H1 (cell line): Measurements from ENCODE around the gene BAD. TPM values are rescaled to one million over a fixed set of nuclear protein-coding genes. Genes with fewer than 3 reads are reported as not detected.

Experiments
- CTCF ChIA-PET: fragments of 300-600 bp; sonication (Branson Sonifier 250); formaldehyde crosslinking; loops from one replicate; lab custom pipeline; 2021; ENCODE audit not compliant: partially characterized antibody; lab: Charles Lee
- POLR2A ChIA-PET: fragments of 300-600 bp; sonication (Branson Sonifier 250); formaldehyde crosslinking; loops from one replicate; lab custom pipeline; 2021; ENCODE audit warnings: inconsistent platforms; ENCODE audit not compliant: partially characterized antibody; lab: Charles Lee
- DNase-seq, 2 experiments: peaks; one replicate each; pipeline versions ENCODE4 v3.0.0 to v3.0.0-alpha.2; 2010 to 2022; ENCODE audit warnings: low spot score in 2 of 2, low read depth in 1 of 2, mixed read lengths in 1 of 2
- FAIRE-seq: peaks from 2 replicates; lab custom pipeline; 2011; peaks lifted over from hg19 to GRCh38; lab: Jason Lieb, UNC
- H2AFZ ChIP-seq: 2 replicates; pipeline ENCODE4 v1.8.1; 2012; ENCODE audit warnings: low read length, inconsistent platforms
- H2AK5ac ChIP-seq: 2 replicates; pipeline ENCODE4 v1.6.1; 2013; ENCODE audit warnings: low read depth, low read length
- H2BK120ac ChIP-seq: replicated peaks from 2 replicates; pipeline ENCODE3; 2013; ENCODE audit warnings: low read depth, low read length, inconsistent platforms
- H2BK12ac ChIP-seq: 2 replicates; pipeline ENCODE4 v1.6.1; 2013; ENCODE audit warnings: low read depth, low read length
- H2BK15ac ChIP-seq: 2 replicates; pipeline ENCODE4 v1.6.1; 2013; ENCODE audit warnings: low read length
- H2BK20ac ChIP-seq: 2 replicates; pipeline ENCODE4 v1.6.1; 2013; ENCODE audit warnings: low read length
- H2BK5ac ChIP-seq: 2 replicates; pipeline ENCODE4 v1.6.1; 2013; ENCODE audit warnings: low read depth, low read length
- H3K14ac ChIP-seq: 2 replicates; pipeline ENCODE4 v1.6.1; 2013; ENCODE audit warnings: inconsistent platforms; ENCODE audit not compliant: insufficient read length
- H3K18ac ChIP-seq: 2 replicates; pipeline ENCODE4 v1.6.1; 2013; ENCODE audit warnings: low read length; ENCODE audit errors: extremely low read depth
- H3K23ac ChIP-seq: 2 replicates; pipeline ENCODE4 v1.6.1; 2013; ENCODE audit warnings: inconsistent platforms; ENCODE audit not compliant: insufficient read length
- H3K23me2 ChIP-seq: 2 replicates; pipeline ENCODE4 v1.6.1; 2013; ENCODE audit warnings: low read depth, low read length
- H3K27ac ChIP-seq: 2 replicates; pipeline ENCODE4 v1.6.1; 2011; ENCODE audit warnings: low read depth, low read length, inconsistent platforms
- H3K27me3 ChIP-seq, 4 experiments: replicated peaks in 1 of 4; 1 replicate in 1 of 4; 2 replicates in 3 of 4; pipeline versions ENCODE4 v1.6.1 to v1.8.1; 2011 to 2013; ENCODE audit warnings: low read length in 3 of 4, mild to moderate bottlenecking in 3 of 4, inconsistent platforms in 2 of 4, mixed read lengths in 2 of 4, moderate library complexity in 1 of 4; ENCODE audit not compliant: control insufficient read depth in 3 of 4, insufficient read depth in 3 of 4; ENCODE audit errors: extremely low read depth in 1 of 4
- H3K36me3 ChIP-seq, 4 experiments: 2 replicates each; pipeline versions ENCODE4 v1.6.1 to v1.8.1; 2011 to 2013; ENCODE audit warnings: mild to moderate bottlenecking in 4 of 4, low read length in 3 of 4, moderate library complexity in 2 of 4, control low read depth in 1 of 4, inconsistent platforms in 1 of 4; ENCODE audit not compliant: insufficient read depth in 4 of 4, control insufficient read depth in 2 of 4
- H3K4ac ChIP-seq: replicated peaks from 2 replicates; pipeline ENCODE3; 2013; ENCODE audit warnings: low read length, low read depth, mixed read lengths, inconsistent platforms; ENCODE audit not compliant: insufficient read length
- H3K4me1 ChIP-seq, 4 experiments: replicated peaks in 1 of 4; 1 replicate in 1 of 4; 2 replicates in 3 of 4; pipeline versions ENCODE4 v1.6.1 to v1.8.1; 2011 to 2013; ENCODE audit warnings: low read length in 3 of 4, inconsistent platforms in 2 of 4, mixed read lengths in 1 of 4; ENCODE audit not compliant: insufficient read depth in 4 of 4, control insufficient read depth in 3 of 4
- H3K4me2 ChIP-seq, 2 experiments: 2 replicates each; pipeline versions ENCODE4 v1.6.1 to v1.8.1; 2011 to 2013; ENCODE audit warnings: low read depth in 2 of 2, low read length in 2 of 2, control low read depth in 1 of 2, inconsistent platforms in 1 of 2, mild to moderate bottlenecking in 1 of 2; ENCODE audit not compliant: insufficient read depth in 1 of 2
- H3K4me3 ChIP-seq, 4 experiments: fragments of 200-600, 300-600 bp in 1 of 4; sonication (generic), shearing (Covaris generic), sonication (Bioruptor Twin) in 1 of 4; 2 replicates each; pipeline versions ENCODE4 v1.5.1 to v1.8.1; 2011 to 2016; ENCODE audit warnings: low read length in 4 of 4, low read depth in 3 of 4, control low read depth in 2 of 4, inconsistent platforms in 2 of 4, mild to moderate bottlenecking in 2 of 4, mixed read lengths in 1 of 4, moderate library complexity in 1 of 4; ENCODE audit not compliant: insufficient read depth in 2 of 4; ENCODE audit errors: extremely low read depth in 1 of 4
- H3K56ac ChIP-seq: replicated peaks from 2 replicates; pipeline ENCODE3; 2013; ENCODE audit warnings: low read depth, mild to moderate bottlenecking, mixed read lengths, low read length, inconsistent platforms; ENCODE audit not compliant: insufficient read length
- H3K79me1 ChIP-seq: 2 replicates; pipeline ENCODE4 v1.6.1; 2013; ENCODE audit warnings: low read depth, low read length, control low read depth
- H3K79me2 ChIP-seq, 2 experiments: 2 replicates each; pipeline versions ENCODE4 v1.6.1 to v1.8.1; 2012 to 2013; ENCODE audit warnings: low read length in 2 of 2, mild to moderate bottlenecking in 2 of 2, inconsistent platforms in 1 of 2; ENCODE audit not compliant: insufficient read depth in 2 of 2, control insufficient read depth in 1 of 2
- H3K9ac ChIP-seq, 4 experiments: replicated peaks in 1 of 4; 1 replicate in 1 of 4; 2 replicates in 3 of 4; pipeline versions ENCODE4 v1.6.1 to v1.8.1; 2011 to 2013; ENCODE audit warnings: low read depth in 3 of 4, low read length in 3 of 4, control low read depth in 2 of 4, mild to moderate bottlenecking in 2 of 4, moderate library complexity in 2 of 4, inconsistent platforms in 1 of 4; ENCODE audit errors: extremely low read depth in 1 of 4
- H3K9me3 ChIP-seq, 2 experiments: 2 replicates each; pipeline versions ENCODE4 v1.6.1 to v1.8.1; 2012 to 2013; ENCODE audit warnings: mild to moderate bottlenecking in 2 of 2, moderate library complexity in 2 of 2, control low read depth in 1 of 2, inconsistent platforms in 1 of 2, low read depth in 1 of 2, low read length in 1 of 2, mixed read lengths in 1 of 2; ENCODE audit not compliant: insufficient read depth in 2 of 2
- H4K20me1 ChIP-seq, 2 experiments: replicated peaks in 1 of 2; 2 replicates each; pipeline versions ENCODE3 to v1.8.1; 2011 to 2013; ENCODE audit warnings: inconsistent platforms in 2 of 2, low read length in 2 of 2, mild to moderate bottlenecking in 1 of 2; ENCODE audit not compliant: insufficient read depth in 2 of 2, control insufficient read depth in 1 of 2
- H4K5ac ChIP-seq: 2 replicates; pipeline ENCODE4 v1.6.1; 2013; ENCODE audit warnings: low read length, low read depth, mixed read lengths, inconsistent platforms; ENCODE audit not compliant: insufficient read length
- H4K8ac ChIP-seq: 2 replicates; pipeline ENCODE4 v1.8.0; 2013; ENCODE audit warnings: mild to moderate bottlenecking, moderate library complexity, low read length, inconsistent platforms; ENCODE audit not compliant: insufficient read depth; ENCODE audit errors: extremely low read depth
- H4K91ac ChIP-seq: replicated peaks from 2 replicates; pipeline ENCODE3; 2013; ENCODE audit warnings: low read length, mixed read lengths, inconsistent platforms; ENCODE audit not compliant: insufficient read length
- BACH1 ChIP-seq: IDR thresholded peaks from 2 replicates; pipeline ENCODE4 v1.6.1; 2012; ENCODE audit warnings: low read length, improper control_type of control experiment
- CBX5 ChIP-seq: fragments of 300-800, 300-1000 bp; sonication (generic); IDR thresholded peaks from 2 replicates; pipeline ENCODE4 v1.7.1; 2016; ENCODE audit warnings: antibody characterized with exemption, low read length, low read depth
- CBX8 ChIP-seq: fragments of 300-800, 300-1000 bp; sonication (generic); IDR thresholded peaks from 2 replicates; pipeline ENCODE4 v1.7.1; 2016; ENCODE audit warnings: low read depth, low read length, borderline replicate concordance
- CEBPB ChIP-seq: IDR thresholded peaks from 2 replicates; pipeline ENCODE4 v1.6.1; 2012; ENCODE audit warnings: low read depth, low read length
- EGR1 ChIP-seq: IDR thresholded peaks from 2 replicates; pipeline ENCODE4 v1.6.1; 2011; ENCODE audit warnings: low read depth, low read length, borderline replicate concordance
- EZH2 ChIP-seq: fragments of 200-600 bp; sonication (generic); IDR thresholded peaks from 2 replicates; pipeline ENCODE4 v1.7.1; 2012; ENCODE audit warnings: low read depth, mild to moderate bottlenecking, moderate library complexity, low read length, inconsistent platforms; ENCODE audit not compliant: severe bottlenecking
- KDM5A ChIP-seq: fragments of 200-600 bp; IDR thresholded peaks from 2 replicates; pipeline ENCODE4 v1.7.1; 2012; ENCODE audit warnings: mild to moderate bottlenecking, low read length, inconsistent platforms, mixed read lengths
- MAFK ChIP-seq: IDR thresholded peaks from 2 replicates; pipeline ENCODE4 v1.6.1; 2012; ENCODE audit warnings: low read depth, mild to moderate bottlenecking, improper control_type of control experiment, low read length
- RFX5 ChIP-seq: IDR thresholded peaks from 2 replicates; pipeline ENCODE4 v1.6.1; 2011; ENCODE audit warnings: low read depth, low read length, improper control_type of control experiment, borderline replicate concordance
- SUZ12 ChIP-seq: fragments of 200-600 bp; sonication (generic); IDR thresholded peaks from 2 replicates; pipeline ENCODE4 v1.6.1; 2012; ENCODE audit warnings: mild to moderate bottlenecking, inconsistent platforms, low read length, moderate library complexity, mixed read lengths
- TCF12 ChIP-seq: IDR thresholded peaks from 2 replicates; pipeline ENCODE4 v1.6.1; 2011; ENCODE audit warnings: low read depth, mild to moderate bottlenecking, low read length
- WGBS, 2 experiments: shearing (Covaris generic) in 1 of 2; methylation state at CpG; one replicate each; pipeline versions ENCODE4 v1.1.6 to v1.1.7; 2013 to 2015; ENCODE audit warnings: low lambda C conversion rate in 2 of 2, mixed read lengths in 2 of 2, inconsistent platforms in 1 of 2, low coverage in 1 of 2, missing lambda C conversion rate in 1 of 2; ENCODE audit not compliant: insufficient replicate concordance in 2 of 2, insufficient coverage in 1 of 2, insufficient read length in 1 of 2; ENCODE audit errors: extremely low coverage in 1 of 2, missing lambda C conversion rate in 1 of 2; 5-methylcytosine and 5-hydroxymethylcytosine counted together
- polyA plus RNA-seq, 7 experiments: library from polyadenylated mRNA; depleted of rRNA in 3 of 7; stranded (reverse) in 5 of 7; unstranded in 2 of 7; fragments of >200 nt in 5 of 7; fragments of 200-250 nt in 2 of 7; gene quantifications; 1 replicate in 5 of 7; 2 replicates in 1 of 7; 4 replicates in 1 of 7; pipeline versions ENCODE4 v1.2.1 to v1.2.3, GENCODE V29; 2011 to 2013; ENCODE audit warnings: missing spikeins in 2 of 7, mixed read lengths in 2 of 7
- total RNA-seq: library from RNA; stranded (reverse); fragmentation: NEBNext Ultra II Directional; extraction: Animal tissue kit (Norgen Biotek cat#: 25700); gene quantifications from 2 replicates; pipeline ENCODE4 v1.2.1, GENCODE V29; 2021
- TF ChIP-seq, protein P1 (sequence below), 3 experiments: IDR thresholded peaks; 1 replicate in 2 of 3; 2 replicates in 1 of 3; pipeline versions ENCODE4 v1.5.1 to v1.6.1; 2011; ENCODE audit warnings: low read length in 3 of 3, mild to moderate bottlenecking in 3 of 3, inconsistent platforms in 2 of 3, low read depth in 1 of 3, moderate library complexity in 1 of 3; ENCODE audit not compliant: insufficient read depth in 1 of 3; ENCODE audit errors: control extremely low read depth in 1 of 3

BAD gene
- total and polyA plus RNA-seq, 2 of the 8 experiments (the other 6 are each of a cell fraction or from before 2014, with no cell fraction given): 23.1 to 33.7 TPM

DNA sequence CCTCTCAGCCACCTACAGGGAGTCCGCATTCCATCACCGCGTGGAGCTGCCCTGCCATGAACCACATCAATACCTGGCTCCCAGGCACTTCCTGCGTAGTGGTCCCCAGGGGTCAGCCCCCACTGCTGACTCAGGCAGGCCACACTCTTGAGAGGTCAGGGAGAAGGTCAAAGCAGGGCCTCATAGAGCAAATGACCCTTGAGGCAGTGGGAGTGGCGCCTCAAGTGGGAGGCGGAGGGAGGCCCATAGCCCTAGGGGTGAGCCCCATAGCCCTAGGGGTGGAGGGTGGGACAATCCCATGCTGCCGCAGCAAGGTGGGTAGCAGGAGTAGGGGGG is 38.4 kb upstream of the BAD start:
- Histone ChIP-seq H2AK5ac (0 out of 2 replicates have a peak overlapping the region, but pooled peaks have one; percentile 10), H3K79me1 (0 out of 2 replicates have a peak, but pooled peaks cover 5% of the 10 kb centered on the region), H2BK12ac (no peak overlapping the region), H3K4me1 (peaks cover 1 to 10% (median 5%) of the 10 kb centered on the region in 4 experiments; a peak in 6 of 7 replicates), H3K18ac (no peak overlapping the region), H2BK15ac (no peak overlapping the region), H3K23me2 (peaks cover 3% of the 10 kb centered on the region; the same call in 1 of the 2 replicates), H4K20me1 (peaks cover 0 to 3% of the 10 kb centered on the region in 2 experiments), H4K8ac (no peak overlapping the region), H3K9ac (no peak overlapping the region), H3K27ac (no peak overlapping the region), H3K9me3 (no peaks in the 10 kb centered on the region), H3K14ac (no peak overlapping the region), H2BK20ac (no peak overlapping the region), H3K4ac (no peak overlapping the region), H2BK120ac (no peak overlapping the region), H3K36me3 (peaks cover 0 to 16% (median 3%) of the 10 kb centered on the region in 4 experiments; a peak in 6 of 8 replicates), H2BK5ac (peak overlapping the region; percentile 75; the same call in 1 of the 2 replicates), H3K4me2 (no peak overlapping the region), H3K23ac (no peak overlapping the region), H2AFZ (no peak overlapping the region), H4K91ac (no peak overlapping the region), H3K56ac (no peak overlapping the region), H3K79me2 (peaks cover 0 to 10% of the 10 kb centered on the region in 2 experiments; a peak in 1 of 4 replicates), H3K4me3 (no peak overlapping the region), H3K27me3 (no peaks in the 10 kb centered on the region), H4K5ac (no peak overlapping the region)
- ChIA-PET CTCF (interaction anchor here (1.4 to 37.6 kb wide), 5 partner anchors 9 to 33 kb away, joined by 6 to 614 read pairs (median 22); partner anchors contain the start of genes CATSPERZ, ESRRA, PRDX5 and TRMT112), POLR2A (interaction anchor here (0.7 to 2.6 kb wide), 4 partner anchors 9 to 52 kb away, joined by 4 to 12 read pairs (median 6); no protein-coding TSS in a partner anchor)
- WGBS, 2 experiments: 95% methylated on average over 7 of the region's 7 CpGs; no CpG with 5 or more reads in 1 of the 2 experiments
- FAIRE-seq (no peak), DNase-seq (no peak)
- TF ChIP-seq RFX5 (no peak), CBX5 (no peak), SUZ12 (no peak), KDM5A (no peak), CBX8 (no peak), MAFK (no peak), TCF12 (no peak), BACH1 (no peak), CEBPB (no peak), EGR1 (no peak), EZH2 (no peak)
- TF ChIP-seq, protein P1, sequence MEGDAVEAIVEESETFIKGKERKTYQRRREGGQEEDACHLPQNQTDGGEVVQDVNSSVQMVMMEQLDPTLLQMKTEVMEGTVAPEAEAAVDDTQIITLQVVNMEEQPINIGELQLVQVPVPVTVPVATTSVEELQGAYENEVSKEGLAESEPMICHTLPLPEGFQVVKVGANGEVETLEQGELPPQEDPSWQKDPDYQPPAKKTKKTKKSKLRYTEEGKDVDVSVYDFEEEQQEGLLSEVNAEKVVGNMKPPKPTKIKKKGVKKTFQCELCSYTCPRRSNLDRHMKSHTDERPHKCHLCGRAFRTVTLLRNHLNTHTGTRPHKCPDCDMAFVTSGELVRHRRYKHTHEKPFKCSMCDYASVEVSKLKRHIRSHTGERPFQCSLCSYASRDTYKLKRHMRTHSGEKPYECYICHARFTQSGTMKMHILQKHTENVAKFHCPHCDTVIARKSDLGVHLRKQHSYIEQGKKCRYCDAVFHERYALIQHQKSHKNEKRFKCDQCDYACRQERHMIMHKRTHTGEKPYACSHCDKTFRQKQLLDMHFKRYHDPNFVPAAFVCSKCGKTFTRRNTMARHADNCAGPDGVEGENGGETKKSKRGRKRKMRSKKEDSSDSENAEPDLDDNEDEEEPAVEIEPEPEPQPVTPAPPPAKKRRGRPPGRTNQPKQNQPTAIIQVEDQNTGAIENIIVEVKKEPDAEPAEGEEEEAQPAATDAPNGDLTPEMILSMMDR (IDR thresholded peaks at IDR 0.05; ENCODE audit: control extremely low read depth in 1 of 3, insufficient read depth in 1 of 3, low read depth in 1 of 3, low read length in 3 of 3): no peak
